Upper lobe of left lung (tissue), 6 donors: ENCODE results near the gene C6orf136. TPM values are rescaled to one million over a fixed set of nuclear protein-coding genes. Genes with fewer than 3 reads are reported as not detected.

Experiments used
- ATAC-seq, 2 donors: fragments of 200-7000 bp; cut with Tn5 transposase; one replicate each; pipeline ENCODE4 v1.9.1; 2022; ENCODE audit warnings: mild to moderate bottlenecking in 2 of 2, moderate library complexity in 2 of 2; ENCODE audit not compliant: low FRiP score in 2 of 2
- DNase-seq, 2 donors: peaks; one replicate each; pipeline ENCODE4 v3.0.0-alpha.2; 2019 to 2020
- H3K27ac ChIP-seq, 4 donors: fragments of 200-600 bp; sonication (generic); one replicate each; pipeline ENCODE4 v1.5.1; 2016 to 2019
- H3K27me3 ChIP-seq, 4 donors: fragments of 200-600 bp; sonication (generic); one replicate each; pipeline ENCODE4 v1.5.1; 2017 to 2019
- H3K36me3 ChIP-seq, 4 donors: fragments of 200-600 bp; sonication (generic); one replicate each; pipeline ENCODE4 v1.5.1; 2016 to 2019
- H3K4me1 ChIP-seq, 4 donors: fragments of 200-600 bp; sonication (generic); one replicate each; pipeline ENCODE4 v1.5.1; 2018 to 2019
- H3K4me3 ChIP-seq, 4 donors: fragments of 200-600 bp; sonication (generic); one replicate each; pipeline ENCODE4 v1.5.1; 2017 to 2019; ENCODE audit warnings: mild to moderate bottlenecking in 2 of 4, moderate library complexity in 1 of 4
- H3K9me3 ChIP-seq, 4 donors: fragments of 200-600 bp; sonication (generic); one replicate each; pipeline ENCODE4 v1.5.1; 2018 to 2019
- CTCF ChIP-seq, 6 experiments: fragments of 450-650 bp in 4 of 6; fragments of 200-600 bp in 2 of 6; sonication (generic) in 2 of 6; IDR thresholded peaks; one replicate each; pipeline ENCODE4 v1.5.1; 2016 to 2019; ENCODE audit warnings: antibody characterized with exemption in 6 of 6
- EP300 ChIP-seq, 4 donors: sonication (generic); formaldehyde crosslinking; IDR thresholded peaks; one replicate each; pipeline ENCODE4 v1.5.1; 2017; ENCODE audit warnings: antibody characterized with exemption in 4 of 4, control low read depth in 2 of 4
- POLR2A ChIP-seq, 4 donors: fragments of 450-650 bp; IDR thresholded peaks; one replicate each; pipeline ENCODE4 v1.5.1; 2016 to 2017; ENCODE audit warnings: antibody characterized with exemption in 4 of 4, mild to moderate bottlenecking in 2 of 4
- POLR2AphosphoS5 ChIP-seq, 2 donors: sonication (generic); formaldehyde crosslinking; IDR thresholded peaks; one replicate each; pipeline ENCODE4 v1.5.1; 2017; ENCODE audit warnings: antibody characterized with exemption in 2 of 2
- WGBS, 2 donors: methylation state at CpG; one replicate each; pipeline ENCODE4 v1.1.5; 2017 to 2018; 5-methylcytosine and 5-hydroxymethylcytosine counted together
- total RNA-seq, 6 donors: library from RNA; depleted of rRNA in 4 of 6; stranded (reverse); fragments of >200 nt in 4 of 6; gene quantifications; one replicate each; pipeline versions ENCODE4 v1.1.0 to v1.2.1, GENCODE V29; 2016 to 2021
- donor health status: DM: no; HTN: no; CAD: no; lungs with moderate emphysema.
- donor health status: DM: no; HTN: yes; CAD: no; lungs with severe emphysema.

The C6orf136 gene
- total RNA-seq, 6 donors from 2014 or later: 8.8 to 57.6 (median 15.2) TPM

- peak; percentile 92 to 94 for DNase-seq
- no peaks in the 10 kb centered on the region for H3K9me3 ChIP-seq
- H3K27ac ChIP-seq: peak within 1 kb of the TSS; percentile 66 to 90 (median 82)
- peak; percentile 95 to 97 for ATAC-seq
- peaks cover 18 to 25% (median 18%) of the 10 kb centered on the region in 4 donors for H3K4me1 ChIP-seq
- H3K4me3 ChIP-seq: peak within 1 kb of the TSS; percentile 82 to 98 (median 90)
- no peaks in the 10 kb centered on the region for H3K27me3 ChIP-seq
- 1% methylated on average over 23 to 47 of the region's 57 CpGs for WGBS, 2 donors
- H3K36me3 ChIP-seq: peaks cover 4 to 54% (median 39%) of the 10 kb centered on the region in 4 donors
- TF ChIP-seq CTCF (IDR thresholded peaks at IDR 0.05) (peak; percentile 79 to 90 (median 84)), POLR2AphosphoS5 (IDR thresholded peaks at IDR 0.05) (peak; percentile 82 to 90), POLR2A (IDR thresholded peaks at IDR 0.05) (peak in 2 of 4 donors; percentile 38 to 69), EP300 (IDR thresholded peaks at IDR 0.05) (no peak)
These were observed 25.7 kb downstream of the C6orf136 start, which contains the start of gene DHX16 for GRCh38 chr6:30672445-30673253. Gene DHX16 (minus strand): TSS chr6:30673006. CDS start chr6:30672841, 165 bp downstream.

GRCh38 chr6:30676660-30677285 lies 29.8 kb downstream of the C6orf136 start:
- H3K27me3 ChIP-seq: no peaks in the 10 kb centered on the region
- H3K4me1 ChIP-seq: peaks cover 39 to 47% (median 41%) of the 10 kb centered on the region in 4 donors
- TF ChIP-seq POLR2AphosphoS5 (IDR thresholded peaks at IDR 0.05) (no peak), CTCF (IDR thresholded peaks at IDR 0.05) (no peak), EP300 (IDR thresholded peaks at IDR 0.05) (no peak), POLR2A (IDR thresholded peaks at IDR 0.05) (no peak)
- peaks cover 4 to 55% (median 29%) of the 10 kb centered on the region in 4 donors for H3K36me3 ChIP-seq
- H3K9me3 ChIP-seq: no peaks in the 10 kb centered on the region
- no peak for DNase-seq
- H3K27ac ChIP-seq: no peak overlapping the region
- no peak for ATAC-seq
- H3K4me3 ChIP-seq: no peak overlapping the region
- 90 to 92% methylated on average over 7 to 10 of the region's 10 CpGs for WGBS, 2 donors

- peak overlapping the region in 3 of 4 donors; percentile 6 to 70 (median 25) for H3K4me3 ChIP-seq
- H3K36me3 ChIP-seq: peaks cover 4 to 55% (median 29%) of the 10 kb centered on the region in 4 donors
- H3K4me1 ChIP-seq: peaks cover 33 to 50% (median 39%) of the 10 kb centered on the region in 4 donors
- H3K27me3 ChIP-seq: no peaks in the 10 kb centered on the region
- peak; percentile 89 to 98 for DNase-seq
- H3K9me3 ChIP-seq: no peaks in the 10 kb centered on the region
- ATAC-seq: peak; percentile 89
- 14 to 22% methylated on average over 18 to 30 of the region's 31 CpGs for WGBS, 2 donors
- peak overlapping the region; percentile 54 to 99 (median 64) for H3K27ac ChIP-seq
- TF ChIP-seq POLR2AphosphoS5 (IDR thresholded peaks at IDR 0.05): peak; percentile 51 to 69
- TF ChIP-seq EP300 (IDR thresholded peaks at IDR 0.05): no peak
- TF ChIP-seq CTCF (IDR thresholded peaks at IDR 0.05): peak; percentile 91 to 97 (median 94)
These were observed 32.2 kb downstream of the C6orf136 start for GRCh38 chr6:30678964-30679726.

GRCh38 chr6:30679765-30680535 lies 33.0 kb downstream of the C6orf136 start:
- Histone ChIP-seq H3K27ac (peak overlapping the region; percentile 54 to 99 (median 64)), H3K9me3 (no peaks in the 10 kb centered on the region), H3K36me3 (peaks cover 4 to 55% (median 29%) of the 10 kb centered on the region in 4 donors), H3K4me3 (peak overlapping the region; percentile 6 to 70 (median 18)), H3K27me3 (no peaks in the 10 kb centered on the region), H3K4me1 (peaks cover 33 to 50% (median 41%) of the 10 kb centered on the region in 4 donors)
- DNase-seq (no peak), ATAC-seq (no peak)
- no peak for TF ChIP-seq POLR2AphosphoS5 (IDR thresholded peaks at IDR 0.05)
- no peak for TF ChIP-seq EP300 (IDR thresholded peaks at IDR 0.05)
- TF ChIP-seq CTCF (IDR thresholded peaks at IDR 0.05): no peak
- TF ChIP-seq POLR2A (IDR thresholded peaks at IDR 0.05): no peak
- 67 to 68% methylated on average over 7 of the region's 7 CpGs for WGBS, 2 donors
